HEK293 (cell line): ENCODE measurements around the gene ZCCHC3.

Experiments used
- FEZF1 ChIP-seq: fragments of 450-650 bp; formaldehyde crosslinking; IDR thresholded peaks from 2 replicates; pipeline ENCODE4 v1.5.1; 2016; ENCODE audit warnings: missing biosample characterization, missing genetic modification characterization
- GLIS2 ChIP-seq: fragments of 450-650 bp; formaldehyde crosslinking; IDR thresholded peaks from 2 replicates; pipeline ENCODE4 v1.5.1; 2016; ENCODE audit warnings: missing biosample characterization, missing genetic modification characterization
- HOXA7 ChIP-seq: sonication (generic); formaldehyde crosslinking; IDR thresholded peaks from 2 replicates; pipeline ENCODE4 v1.8.1; 2022; ENCODE audit warnings: missing genetic modification reagents, borderline replicate concordance
- OVOL3 ChIP-seq: fragments of 450-650 bp; formaldehyde crosslinking; IDR thresholded peaks from 2 replicates; pipeline ENCODE4 v1.5.1; 2016; ENCODE audit warnings: missing biosample characterization, missing genetic modification characterization
- PATZ1 ChIP-seq: fragments of 450-650 bp; formaldehyde crosslinking; IDR thresholded peaks from 2 replicates; pipeline ENCODE4 v1.5.1; 2016; ENCODE audit warnings: missing biosample characterization, missing genetic modification characterization
- PBX3 ChIP-seq: sonication (generic); formaldehyde crosslinking; IDR thresholded peaks from 2 replicates; pipeline ENCODE4 v1.8.1; 2022; ENCODE audit warnings: mild to moderate bottlenecking, moderate library complexity, missing genetic modification reagents
- TRIM28 ChIP-seq: IDR thresholded peaks from 2 replicates; pipeline ENCODE4 v1.6.1; 2011; ENCODE audit warnings: low read length, control low read depth, borderline replicate concordance
- YY1 ChIP-seq: fragments of 450-650 bp; formaldehyde crosslinking; IDR thresholded peaks from 2 replicates; pipeline ENCODE4 v1.5.1; 2018; ENCODE audit warnings: missing biosample characterization, missing genetic modification characterization
- ZIC2 ChIP-seq: fragments of 450-650 bp; formaldehyde crosslinking; IDR thresholded peaks from 2 replicates; pipeline ENCODE4 v1.5.1; 2016; ENCODE audit warnings: missing biosample characterization, missing genetic modification characterization
- ZNF121 ChIP-seq: fragments of 450-650 bp; formaldehyde crosslinking; IDR thresholded peaks from 2 replicates; pipeline ENCODE4 v1.5.1; 2016; ENCODE audit warnings: missing biosample characterization, missing genetic modification characterization
- ZNF140 ChIP-seq: fragments of 450-650 bp; formaldehyde crosslinking; IDR thresholded peaks from 2 replicates; pipeline ENCODE4 v1.5.1; 2016; ENCODE audit warnings: missing biosample characterization, missing genetic modification characterization
- ZNF157 ChIP-seq: fragments of 450-650 bp; formaldehyde crosslinking; IDR thresholded peaks from 2 replicates; pipeline ENCODE4 v1.5.1; 2016; ENCODE audit warnings: missing biosample characterization, missing genetic modification characterization
- ZNF169 ChIP-seq: fragments of 450-650 bp; formaldehyde crosslinking; IDR thresholded peaks from 2 replicates; pipeline ENCODE4 v1.5.1; 2016; ENCODE audit warnings: missing biosample characterization, missing genetic modification characterization
- ZNF26 ChIP-seq: fragments of 450-650 bp; formaldehyde crosslinking; IDR thresholded peaks from 2 replicates; pipeline ENCODE4 v1.5.1; 2016; ENCODE audit warnings: missing biosample characterization, missing genetic modification characterization
- ZNF266 ChIP-seq: fragments of 450-650 bp; formaldehyde crosslinking; IDR thresholded peaks from 2 replicates; pipeline ENCODE4 v1.5.1; 2016; ENCODE audit warnings: missing biosample characterization, missing genetic modification characterization, low read depth
- ZNF302 ChIP-seq: fragments of 450-650 bp; formaldehyde crosslinking; IDR thresholded peaks from 2 replicates; pipeline ENCODE4 v1.5.1; 2016; ENCODE audit warnings: missing biosample characterization, missing genetic modification characterization, low read depth
- ZNF311 ChIP-seq: fragments of 450-650 bp; formaldehyde crosslinking; IDR thresholded peaks from 2 replicates; pipeline ENCODE4 v1.5.1; 2017; ENCODE audit warnings: missing biosample characterization, missing genetic modification characterization, borderline replicate concordance
- ZNF341 ChIP-seq: fragments of 450-650 bp; formaldehyde crosslinking; IDR thresholded peaks from 2 replicates; pipeline ENCODE4; 2016; ENCODE audit warnings: low read depth, missing biosample characterization, missing genetic modification characterization
- ZNF354C ChIP-seq: fragments of 450-650 bp; formaldehyde crosslinking; IDR thresholded peaks from 2 replicates; pipeline ENCODE4 v1.5.1; 2016; ENCODE audit warnings: missing biosample characterization, missing genetic modification characterization, low read depth, borderline replicate concordance
- ZNF398 ChIP-seq: fragments of 450-650 bp; formaldehyde crosslinking; IDR thresholded peaks from 2 replicates; pipeline ENCODE4 v1.5.1; 2017; ENCODE audit warnings: missing biosample characterization, missing genetic modification characterization
- ZNF423 ChIP-seq: fragments of 450-650 bp; formaldehyde crosslinking; IDR thresholded peaks from 2 replicates; pipeline ENCODE4 v1.5.1; 2016; ENCODE audit warnings: missing biosample characterization, missing genetic modification characterization
- ZNF488 ChIP-seq: fragments of 450-650 bp; formaldehyde crosslinking; IDR thresholded peaks from 2 replicates; pipeline ENCODE4 v1.5.1; 2016; ENCODE audit warnings: missing biosample characterization, missing genetic modification characterization
- ZNF558 ChIP-seq: fragments of 450-650 bp; formaldehyde crosslinking; IDR thresholded peaks from 2 replicates; pipeline ENCODE4 v1.5.1; 2016; ENCODE audit warnings: missing biosample characterization, missing genetic modification characterization
- ZNF561 ChIP-seq: fragments of 450-650 bp; IDR thresholded peaks from 2 replicates; pipeline ENCODE4 v1.5.1; 2018; ENCODE audit warnings: missing biosample characterization, missing genetic modification characterization, borderline replicate concordance
- ZNF624 ChIP-seq: fragments of 450-650 bp; formaldehyde crosslinking; IDR thresholded peaks from 2 replicates; pipeline ENCODE4 v1.5.1; 2017; ENCODE audit warnings: missing biosample characterization, missing genetic modification characterization
- ZNF670 ChIP-seq: fragments of 450-650 bp; formaldehyde crosslinking; IDR thresholded peaks from 2 replicates; pipeline ENCODE4 v1.5.1; 2016; ENCODE audit warnings: missing biosample characterization, missing genetic modification characterization, low read depth
- ZNF776 ChIP-seq: fragments of 450-650 bp; formaldehyde crosslinking; IDR thresholded peaks from 2 replicates; pipeline ENCODE4 v1.5.0; 2017; ENCODE audit warnings: missing biosample characterization, missing genetic modification characterization, borderline replicate concordance
- ZNF791 ChIP-seq: fragments of 450-650 bp; formaldehyde crosslinking; IDR thresholded peaks from 2 replicates; pipeline ENCODE4 v1.5.1; 2016; ENCODE audit warnings: missing biosample characterization, missing genetic modification characterization
- ZNF830 ChIP-seq: fragments of 450-650 bp; IDR thresholded peaks from 2 replicates; pipeline ENCODE4 v1.5.0; 2018; ENCODE audit warnings: missing biosample characterization, missing genetic modification characterization, low read depth, mild to moderate bottlenecking, moderate library complexity
- ZSCAN5A ChIP-seq: fragments of 450-650 bp; formaldehyde crosslinking; IDR thresholded peaks from 2 replicates; pipeline ENCODE4 v1.5.1; 2016; ENCODE audit warnings: missing biosample characterization, missing genetic modification characterization

Gene ZCCHC3

GRCh38 chr20:325889-326644 lies 28.7 kb downstream of the ZCCHC3 start (continued):
- TF ChIP-seq ZNF791 (tag by site-specific recombination), result no peak
- TF ChIP-seq ZNF26 (tag by site-specific recombination), result no peak
- TF ChIP-seq ZNF311 (tag by site-specific recombination), result no peak
- TF ChIP-seq ZNF398 (tag by site-specific recombination), result no peak
- no peak for TF ChIP-seq TRIM28
- no peak for TF ChIP-seq ZNF670 (tag by site-specific recombination)
- no peak for TF ChIP-seq ZNF169 (tag by site-specific recombination)
- no peak for TF ChIP-seq ZSCAN5A
- no peak for TF ChIP-seq ZNF776
- no peak for TF ChIP-seq ZNF488 (tag by site-specific recombination)
- TF ChIP-seq ZNF423 (tag by site-specific recombination), result no peak
- no peak for TF ChIP-seq PBX3 (CRISPR knock-in tag)
- peak; percentile 11; the same call in 1 of the 2 replicates for TF ChIP-seq YY1 (tag by site-specific recombination)
- TF ChIP-seq FEZF1 (tag by site-specific recombination), result peak; percentile 78
- no peak for TF ChIP-seq ZNF830 (tag by site-specific recombination)
- TF ChIP-seq PATZ1 (tag by site-specific recombination), result no peak
- no peak; the same call in 1 of the 2 replicates for TF ChIP-seq ZNF341 (tag by site-specific recombination)
- TF ChIP-seq GLIS2 (tag by site-specific recombination), result peak; percentile 34
- no peak for TF ChIP-seq ZNF561
- TF ChIP-seq ZNF266 (tag by site-specific recombination), result no peak
- TF ChIP-seq ZNF558 (tag by site-specific recombination), result no peak
- no peak for TF ChIP-seq ZNF121
- no peak for TF ChIP-seq ZNF624 (tag by site-specific recombination)
- TF ChIP-seq ZNF157 (tag by site-specific recombination), result no peak
- TF ChIP-seq ZNF140 (tag by site-specific recombination), result no peak
- TF ChIP-seq ZNF302 (tag by site-specific recombination), result no peak
- TF ChIP-seq HOXA7, result no peak
- no peak for TF ChIP-seq ZNF354C
- TF ChIP-seq ZIC2 (tag by site-specific recombination), result no peak
- no peak for TF ChIP-seq OVOL3 (tag by site-specific recombination)
